GM23338 (cell line): ENCODE results near the gene NLRP14. TPM values are rescaled to one million over a fixed set of nuclear protein-coding genes. Genes with fewer than 3 reads are reported as not detected.

Experiments
- ATAC-seq: fragments of 200-7000 bp; cut with Tn5 transposase; 3 replicates; pipeline ENCODE4 v1.9.1; 2020
- DNase-seq: peaks from one replicate; pipeline ENCODE4 v3.0.0-alpha.2; 2015; ENCODE audit warnings: low spot score
- H2AFZ ChIP-seq: fragments of 200-600 bp; sonication (generic); 2 replicates; pipeline ENCODE4 v1.8.0; 2016; ENCODE audit warnings: antibody characterized with exemption, mild to moderate bottlenecking, moderate library complexity
- H3F3A ChIP-seq: fragments of 200-600 bp; sonication (generic); replicated peaks from 2 replicates; pipeline ENCODE4 v1.8.0; 2017; ENCODE audit warnings: antibody characterized with exemption, mixed run types, low read depth
- H3K27ac ChIP-seq: fragments of 200-600 bp; sonication (generic); 2 replicates; pipeline ENCODE4 v1.6.1; 2016; ENCODE audit warnings: low read depth
- H3K27me3 ChIP-seq: fragments of 200-600 bp; sonication (generic); 2 replicates; pipeline ENCODE4 v1.8.0; 2016; ENCODE audit warnings: mild to moderate bottlenecking, mixed run types, moderate library complexity; ENCODE audit not compliant: insufficient read depth
- H3K36me3 ChIP-seq: fragments of 200-600 bp; sonication (generic); 2 replicates; pipeline ENCODE4 v1.8.0; 2016; ENCODE audit warnings: mild to moderate bottlenecking; ENCODE audit not compliant: insufficient read depth
- H3K4me1 ChIP-seq: fragments of 200-600 bp; sonication (generic); 2 replicates; pipeline ENCODE4 v1.8.0; 2016; ENCODE audit warnings: mild to moderate bottlenecking, moderate library complexity; ENCODE audit not compliant: insufficient read depth
- H3K4me2 ChIP-seq: fragments of 200-600 bp; sonication (generic); 2 replicates; pipeline ENCODE4 v1.7.1; 2017; ENCODE audit warnings: mixed run types
- H3K4me3 ChIP-seq: fragments of 200-600 bp; sonication (generic); 2 replicates; pipeline ENCODE4 v1.6.1; 2016; ENCODE audit warnings: mixed run types
- H3K79me2 ChIP-seq: fragments of 200-600 bp; sonication (generic); replicated peaks from 2 replicates; pipeline ENCODE4 v1.8.0; 2017; ENCODE audit warnings: mild to moderate bottlenecking; ENCODE audit not compliant: insufficient read depth
- H3K9me2 ChIP-seq: fragments of 200-600 bp; sonication (generic); 2 replicates; pipeline ENCODE4 v1.8.0; 2017; ENCODE audit not compliant: insufficient read depth
- H4K20me1 ChIP-seq: fragments of 200-600 bp; sonication (generic); replicated peaks from 2 replicates; pipeline ENCODE4 v1.8.0; 2017; ENCODE audit warnings: mild to moderate bottlenecking; ENCODE audit not compliant: insufficient read depth
- H3K27ac Mint-ChIP-seq: 2 replicates; pipeline ENCODE4 v1.8.0; 2020; ENCODE audit warnings: inconsistent platforms, mild to moderate bottlenecking, moderate library complexity, mixed read lengths
- H3K27me3 Mint-ChIP-seq: 3 replicates; pipeline ENCODE4 v1.8.0; 2022; ENCODE audit warnings: low read depth, mild to moderate bottlenecking, moderate library complexity, mixed read lengths, inconsistent platforms; ENCODE audit not compliant: insufficient read depth, poor library complexity
- H3K36me3 Mint-ChIP-seq: 3 replicates; pipeline ENCODE4 v1.8.0; 2021; ENCODE audit warnings: low read depth, mild to moderate bottlenecking, inconsistent platforms, moderate library complexity, mixed read lengths
- H3K4me1 Mint-ChIP-seq: 3 replicates; pipeline ENCODE4 v1.8.0; 2020; ENCODE audit warnings: mild to moderate bottlenecking, inconsistent platforms, mixed read lengths
- H3K4me3 Mint-ChIP-seq: 3 replicates; pipeline ENCODE4 v1.8.0; 2021; ENCODE audit warnings: moderate library complexity, mild to moderate bottlenecking, inconsistent platforms, mixed read lengths
- H3K9me3 Mint-ChIP-seq: 3 replicates; pipeline ENCODE4 v1.8.0; 2020; ENCODE audit warnings: moderate library complexity, mild to moderate bottlenecking, inconsistent platforms, mixed read lengths
- CTCF ChIP-seq, 2 experiments: fragments of 200-600 bp in 1 of 2; sonication (generic) in 1 of 2; conservative IDR thresholded peaks; 2 replicates each; pipeline versions ENCODE4 v1.5.1 to v1.6.1; 2016 to 2017; ENCODE audit warnings: antibody characterized with exemption in 2 of 2, low read depth in 2 of 2, mild to moderate bottlenecking in 2 of 2, moderate library complexity in 1 of 2
- ETS1 ChIP-seq: IDR thresholded peaks from 2 replicates; pipeline ENCODE4 v1.6.1; 2016; ENCODE audit warnings: antibody characterized with exemption
- NANOG ChIP-seq: IDR thresholded peaks from 2 replicates; pipeline ENCODE4 v1.6.1; 2016; ENCODE audit warnings: antibody characterized with exemption, borderline replicate concordance
- POLR2AphosphoS5 ChIP-seq: IDR thresholded peaks from 2 replicates; pipeline ENCODE4 v1.6.1; 2016; ENCODE audit warnings: antibody characterized with exemption, low read depth
- REST ChIP-seq: IDR thresholded peaks from one replicate; pipeline ENCODE4 v1.6.1; 2018; ENCODE audit warnings: antibody characterized with exemption; ENCODE audit not compliant: unreplicated experiment
- ZNF114 ChIP-seq: fragments of 250-450 bp; sonication (Bioruptor Pico); IDR thresholded peaks from 2 replicates; pipeline ENCODE4 v1.5.0; 2020; ENCODE audit warnings: mild to moderate bottlenecking, moderate library complexity
- ZNF331 ChIP-seq: fragments of 250-450 bp; sonication (Bioruptor Pico); IDR thresholded peaks from 2 replicates; pipeline ENCODE4 v1.5.0; 2020; ENCODE audit warnings: low read depth, mild to moderate bottlenecking, moderate library complexity
- polyA plus RNA-seq: library from polyadenylated mRNA; unstranded; fragments of >200 nt; fragmentation: Nextera tagmentation; extraction: Ambion mirVana; gene quantifications from 2 replicates; pipeline ENCODE4 v1.2.1, GENCODE V29; 2016
- total RNA-seq: library from RNA; depleted of rRNA; stranded (reverse); fragments of >200 nt; shearing (Covaris generic); gene quantifications from 2 replicates; pipeline ENCODE4 v1.2.3, GENCODE V29; 2014
- TF ChIP-seq, protein P1 (sequence below): fragments of 250-450 bp; sonication (Bioruptor Pico); IDR thresholded peaks from 2 replicates; pipeline ENCODE4 v1.5.0; 2020; ENCODE audit warnings: mild to moderate bottlenecking, moderate library complexity

Gene NLRP14
- total and polyA plus RNA-seq, 2 experiments from 2014 or later, result 0.10 TPM; not detected in 1

- DNase-seq, result peak; percentile 28
- Mint-ChIP-seq H3K27me3 (no peaks in the 10 kb centered on the region), H3K9me3 (no peaks in the 10 kb centered on the region), H3K4me3 (no peak overlapping the region), H3K36me3 (0 out of 3 replicates have a peak, but pooled peaks cover 7% of the 10 kb centered on the region), H3K4me1 (no peaks in the 10 kb centered on the region; the same call in 2 of the 3 replicates), H3K27ac (no peak overlapping the region)
- no peak overlapping the region for H3K4me3 ChIP-seq
- peak; percentile 57 for ATAC-seq
- 0 out of 2 replicates have a peak, but pooled peaks cover 3% of the 10 kb centered on the region for H4K20me1 ChIP-seq
- H3K27ac ChIP-seq, result no peak overlapping the region
- no peaks in the 10 kb centered on the region for H3K27me3 ChIP-seq
- H3K79me2 ChIP-seq, result no peaks in the 10 kb centered on the region
- no peaks in the 10 kb centered on the region for H3F3A ChIP-seq
- no peaks in the 10 kb centered on the region for H3K4me1 ChIP-seq
- H3K4me2 ChIP-seq, result no peak overlapping the region
- TF ChIP-seq, protein P1, sequence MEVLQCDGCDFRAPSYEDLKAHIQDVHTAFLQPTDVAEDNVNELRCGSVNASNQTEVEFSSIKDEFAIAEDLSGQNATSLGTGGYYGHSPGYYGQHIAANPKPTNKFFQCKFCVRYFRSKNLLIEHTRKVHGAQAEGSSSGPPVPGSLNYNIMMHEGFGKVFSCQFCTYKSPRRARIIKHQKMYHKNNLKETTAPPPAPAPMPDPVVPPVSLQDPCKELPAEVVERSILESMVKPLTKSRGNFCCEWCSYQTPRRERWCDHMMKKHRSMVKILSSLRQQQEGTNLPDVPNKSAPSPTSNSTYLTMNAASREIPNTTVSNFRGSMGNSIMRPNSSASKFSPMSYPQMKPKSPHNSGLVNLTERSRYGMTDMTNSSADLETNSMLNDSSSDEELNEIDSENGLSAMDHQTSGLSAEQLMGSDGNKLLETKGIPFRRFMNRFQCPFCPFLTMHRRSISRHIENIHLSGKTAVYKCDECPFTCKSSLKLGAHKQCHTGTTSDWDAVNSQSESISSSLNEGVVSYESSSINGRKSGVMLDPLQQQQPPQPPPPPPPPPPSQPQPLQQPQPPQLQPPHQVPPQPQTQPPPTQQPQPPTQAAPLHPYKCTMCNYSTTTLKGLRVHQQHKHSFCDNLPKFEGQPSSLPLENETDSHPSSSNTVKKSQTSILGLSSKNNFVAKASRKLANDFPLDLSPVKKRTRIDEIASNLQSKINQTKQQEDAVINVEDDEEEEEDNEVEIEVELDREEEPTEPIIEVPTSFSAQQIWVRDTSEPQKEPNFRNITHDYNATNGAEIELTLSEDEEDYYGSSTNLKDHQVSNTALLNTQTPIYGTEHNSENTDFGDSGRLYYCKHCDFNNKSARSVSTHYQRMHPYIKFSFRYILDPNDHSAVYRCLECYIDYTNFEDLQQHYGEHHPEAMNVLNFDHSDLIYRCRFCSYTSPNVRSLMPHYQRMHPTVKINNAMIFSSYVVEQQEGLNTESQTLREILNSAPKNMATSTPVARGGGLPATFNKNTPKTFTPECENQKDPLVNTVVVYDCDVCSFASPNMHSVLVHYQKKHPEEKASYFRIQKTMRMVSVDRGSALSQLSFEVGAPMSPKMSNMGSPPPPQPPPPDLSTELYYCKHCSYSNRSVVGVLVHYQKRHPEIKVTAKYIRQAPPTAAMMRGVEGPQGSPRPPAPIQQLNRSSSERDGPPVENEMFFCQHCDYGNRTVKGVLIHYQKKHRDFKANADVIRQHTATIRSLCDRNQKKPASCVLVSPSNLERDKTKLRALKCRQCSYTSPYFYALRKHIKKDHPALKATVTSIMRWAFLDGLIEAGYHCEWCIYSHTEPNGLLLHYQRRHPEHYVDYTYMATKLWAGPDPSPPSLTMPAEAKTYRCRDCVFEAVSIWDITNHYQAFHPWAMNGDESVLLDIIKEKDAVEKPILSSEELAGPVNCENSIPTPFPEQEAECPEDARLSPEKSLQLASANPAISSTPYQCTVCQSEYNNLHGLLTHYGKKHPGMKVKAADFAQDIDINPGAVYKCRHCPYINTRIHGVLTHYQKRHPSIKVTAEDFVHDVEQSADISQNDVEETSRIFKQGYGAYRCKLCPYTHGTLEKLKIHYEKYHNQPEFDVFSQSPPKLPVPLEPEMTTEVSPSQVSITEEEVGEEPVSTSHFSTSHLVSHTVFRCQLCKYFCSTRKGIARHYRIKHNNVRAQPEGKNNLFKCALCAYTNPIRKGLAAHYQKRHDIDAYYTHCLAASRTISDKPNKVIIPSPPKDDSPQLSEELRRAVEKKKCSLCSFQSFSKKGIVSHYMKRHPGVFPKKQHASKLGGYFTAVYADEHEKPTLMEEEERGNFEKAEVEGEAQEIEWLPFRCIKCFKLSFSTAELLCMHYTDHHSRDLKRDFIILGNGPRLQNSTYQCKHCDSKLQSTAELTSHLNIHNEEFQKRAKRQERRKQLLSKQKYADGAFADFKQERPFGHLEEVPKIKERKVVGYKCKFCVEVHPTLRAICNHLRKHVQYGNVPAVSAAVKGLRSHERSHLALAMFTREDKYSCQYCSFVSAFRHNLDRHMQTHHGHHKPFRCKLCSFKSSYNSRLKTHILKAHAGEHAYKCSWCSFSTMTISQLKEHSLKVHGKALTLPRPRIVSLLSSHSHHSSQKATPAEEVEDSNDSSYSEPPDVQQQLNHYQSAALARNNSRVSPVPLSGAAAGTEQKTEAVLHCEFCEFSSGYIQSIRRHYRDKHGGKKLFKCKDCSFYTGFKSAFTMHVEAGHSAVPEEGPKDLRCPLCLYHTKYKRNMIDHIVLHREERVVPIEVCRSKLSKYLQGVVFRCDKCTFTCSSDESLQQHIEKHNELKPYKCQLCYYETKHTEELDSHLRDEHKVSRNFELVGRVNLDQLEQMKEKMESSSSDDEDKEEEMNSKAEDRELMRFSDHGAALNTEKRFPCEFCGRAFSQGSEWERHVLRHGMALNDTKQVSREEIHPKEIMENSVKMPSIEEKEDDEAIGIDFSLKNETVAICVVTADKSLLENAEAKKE (CRISPR knock-in tag), result no peak
- peak; percentile 18 to 51; a peak in 2 of 4 replicates for TF ChIP-seq CTCF (conservative IDR thresholded peaks at IDR 0.05; ENCODE audit: low read depth in 2 of 2)
- no peak overlapping the region for H2AFZ ChIP-seq
- H3K9me2 ChIP-seq, result no peaks in the 10 kb centered on the region
- H3K36me3 ChIP-seq, result no peaks in the 10 kb centered on the region
Measured at GRCh38 chr11:6995703-6996102, 24.6 kb upstream of the NLRP14 start.

DNA sequence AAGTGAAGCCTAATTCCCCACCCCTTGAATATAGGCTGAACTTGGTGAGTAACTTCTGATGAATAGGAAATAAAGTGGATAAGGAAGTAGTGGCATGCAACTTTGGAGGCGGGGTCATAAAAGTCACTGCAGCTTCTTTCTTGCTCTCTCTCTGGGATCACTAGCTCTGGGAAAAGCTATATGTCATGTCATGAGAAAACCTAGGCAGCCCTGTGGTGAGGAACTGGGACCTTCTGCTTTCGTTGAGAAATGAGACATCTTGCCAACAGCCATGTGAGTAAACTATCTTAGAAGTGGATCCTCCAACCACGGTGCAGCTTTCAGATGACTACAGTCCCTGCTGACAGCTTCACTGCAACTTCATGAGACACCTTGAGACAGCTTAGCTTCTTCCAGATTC, 15.8 kb upstream of the NLRP14 start:
- no peaks in the 10 kb centered on the region for H3K9me2 ChIP-seq
- H3K27ac ChIP-seq, result no peak overlapping the region
- H3K4me3 ChIP-seq, result no peak overlapping the region
- Mint-ChIP-seq H3K36me3 (0 out of 3 replicates have a peak, but pooled peaks cover 7% of the 10 kb centered on the region), H3K27ac (no peak overlapping the region), H3K4me3 (no peak overlapping the region), H3K4me1 (no peaks in the 10 kb centered on the region), H3K27me3 (no peaks in the 10 kb centered on the region), H3K9me3 (no peaks in the 10 kb centered on the region)
- 0 out of 2 replicates have a peak, but pooled peaks cover 3% of the 10 kb centered on the region for H4K20me1 ChIP-seq
- H3F3A ChIP-seq, result no peaks in the 10 kb centered on the region
- H2AFZ ChIP-seq, result no peak overlapping the region
- DNase-seq (no peak), ATAC-seq (no peak)
- H3K4me1 ChIP-seq, result no peaks in the 10 kb centered on the region
- H3K27me3 ChIP-seq, result no peaks in the 10 kb centered on the region
- no peaks in the 10 kb centered on the region for H3K79me2 ChIP-seq
- no peak overlapping the region for H3K4me2 ChIP-seq
- no peaks in the 10 kb centered on the region for H3K36me3 ChIP-seq
- TF ChIP-seq NANOG (no peak), ZNF331 (CRISPR knock-in tag) (no peak), ETS1 (no peak), REST (no peak), ZNF114 (CRISPR knock-in tag) (no peak), POLR2AphosphoS5 (no peak)
